Nephron (organoid): ENCODE measurements around the gene SRSF9.
A peak's percentile ranks its signal among the peaks of the same experiment; 100 is the strongest.

Source experiments
- H3K27ac Mint-ChIP-seq, 3 experiments: 2 replicates each; pipeline ENCODE4 v1.8.0; 2020; ENCODE audit warnings: mixed read lengths in 3 of 3, mild to moderate bottlenecking in 2 of 3, moderate library complexity in 1 of 3
- H3K27me3 Mint-ChIP-seq: 2 replicates; pipeline ENCODE4 v1.8.0; 2021; ENCODE audit warnings: low read depth, mild to moderate bottlenecking, moderate library complexity, mixed read lengths
- H3K36me3 Mint-ChIP-seq: 2 replicates; pipeline ENCODE4 v1.8.0; 2020; ENCODE audit warnings: low read depth, mixed read lengths
- H3K4me1 Mint-ChIP-seq: 2 replicates; pipeline ENCODE4 v1.8.0; 2020; ENCODE audit warnings: mixed read lengths
- H3K4me3 Mint-ChIP-seq, 3 experiments: 2 replicates each; pipeline ENCODE4 v1.8.0; 2020; ENCODE audit warnings: mild to moderate bottlenecking in 3 of 3, mixed read lengths in 3 of 3, moderate library complexity in 2 of 3
- H3K9me3 Mint-ChIP-seq: 2 replicates; pipeline ENCODE4 v1.8.0; 2020; ENCODE audit warnings: mixed read lengths
- TF ChIP-seq, protein P1 (sequence below), 3 experiments: fragments of 200-600 bp; sonication (generic); IDR thresholded peaks; one replicate each; pipeline ENCODE4 v1.5.0; 2021; ENCODE audit warnings: antibody characterized with exemption in 3 of 3; ENCODE audit not compliant: unreplicated experiment in 3 of 3

The SRSF9 gene

DNA sequence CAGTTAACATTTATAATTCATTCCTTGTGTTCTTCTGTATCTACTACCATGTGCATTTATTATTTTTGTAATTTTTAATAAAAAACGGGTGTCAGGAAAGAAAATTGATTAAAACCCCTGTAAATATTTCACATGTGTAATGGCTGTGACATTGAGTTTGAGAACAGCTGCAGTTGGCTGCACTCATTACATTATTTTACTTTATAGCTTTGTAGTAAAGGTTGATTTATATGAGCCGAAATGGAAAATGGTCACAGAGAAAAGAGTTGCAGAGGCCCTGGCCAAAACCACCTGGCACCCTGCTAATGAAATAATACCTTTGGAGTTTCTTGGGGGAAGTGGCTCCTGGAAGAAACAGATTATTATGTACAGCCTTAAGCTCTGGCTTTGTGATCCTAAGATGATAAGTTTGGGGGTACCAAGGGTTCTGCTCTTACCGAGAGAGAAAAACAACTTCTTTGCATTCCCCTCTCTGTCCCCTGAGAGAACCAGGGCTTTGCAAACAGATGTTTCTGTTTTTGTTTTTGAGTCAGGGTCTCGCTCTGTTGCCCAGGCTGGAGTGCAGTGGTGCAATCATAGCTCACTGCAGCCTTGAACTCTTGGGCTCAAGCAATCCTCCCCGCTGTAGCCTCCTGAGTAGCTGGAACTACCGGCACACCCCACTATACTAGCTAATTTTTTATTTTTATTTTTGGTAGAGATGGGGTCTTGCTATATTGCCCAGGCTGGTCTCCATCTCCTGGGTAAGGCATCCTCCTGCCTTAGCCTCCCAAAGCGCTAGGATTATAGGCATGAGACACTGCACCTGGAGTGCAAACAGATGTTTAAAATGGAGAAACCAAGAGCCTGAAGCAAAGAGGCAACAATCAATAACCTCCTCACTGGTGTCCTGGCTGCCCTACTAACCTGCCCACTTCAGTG lies 16.7 kb upstream of the SRSF9 start:
- Mint-ChIP-seq H3K4me3 (no peak overlapping the region), H3K9me3 (no peaks in the 10 kb centered on the region), H3K36me3 (peaks cover 33% of the 10 kb centered on the region), H3K27ac (peak overlapping the region in 2 of 3 experiments; percentile 25 to 28), H3K27me3 (no peaks in the 10 kb centered on the region), H3K4me1 (peaks cover 44% of the 10 kb centered on the region)
- TF ChIP-seq, protein P1, sequence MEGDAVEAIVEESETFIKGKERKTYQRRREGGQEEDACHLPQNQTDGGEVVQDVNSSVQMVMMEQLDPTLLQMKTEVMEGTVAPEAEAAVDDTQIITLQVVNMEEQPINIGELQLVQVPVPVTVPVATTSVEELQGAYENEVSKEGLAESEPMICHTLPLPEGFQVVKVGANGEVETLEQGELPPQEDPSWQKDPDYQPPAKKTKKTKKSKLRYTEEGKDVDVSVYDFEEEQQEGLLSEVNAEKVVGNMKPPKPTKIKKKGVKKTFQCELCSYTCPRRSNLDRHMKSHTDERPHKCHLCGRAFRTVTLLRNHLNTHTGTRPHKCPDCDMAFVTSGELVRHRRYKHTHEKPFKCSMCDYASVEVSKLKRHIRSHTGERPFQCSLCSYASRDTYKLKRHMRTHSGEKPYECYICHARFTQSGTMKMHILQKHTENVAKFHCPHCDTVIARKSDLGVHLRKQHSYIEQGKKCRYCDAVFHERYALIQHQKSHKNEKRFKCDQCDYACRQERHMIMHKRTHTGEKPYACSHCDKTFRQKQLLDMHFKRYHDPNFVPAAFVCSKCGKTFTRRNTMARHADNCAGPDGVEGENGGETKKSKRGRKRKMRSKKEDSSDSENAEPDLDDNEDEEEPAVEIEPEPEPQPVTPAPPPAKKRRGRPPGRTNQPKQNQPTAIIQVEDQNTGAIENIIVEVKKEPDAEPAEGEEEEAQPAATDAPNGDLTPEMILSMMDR (IDR thresholded peaks at IDR 0.05; ENCODE audit: unreplicated experiment in 3 of 3): no peak

- Mint-ChIP-seq H3K4me3 (no peak overlapping the region), H3K4me1 (peaks cover 25% of the 10 kb centered on the region), H3K36me3 (peaks cover 15% of the 10 kb centered on the region), H3K27me3 (no peaks in the 10 kb centered on the region), H3K27ac (peak overlapping the region in 2 of 3 experiments; percentile 6 to 8), H3K9me3 (no peaks in the 10 kb centered on the region)
- TF ChIP-seq, protein P1 (IDR thresholded peaks at IDR 0.05; ENCODE audit: unreplicated experiment in 3 of 3): no peak
Measured at GRCh38 chr12:120483621-120484020, 14.1 kb upstream of the SRSF9 start.

GRCh38 chr12:120481022-120481767 lies 11.6 kb upstream of the SRSF9 start:
- TF ChIP-seq, protein P1 (IDR thresholded peaks at IDR 0.05; ENCODE audit: unreplicated experiment in 3 of 3): no peak
- peaks cover 18% of the 10 kb centered on the region for H3K4me1 Mint-ChIP-seq
- H3K9me3 Mint-ChIP-seq: no peaks in the 10 kb centered on the region
- no peak overlapping the region for H3K4me3 Mint-ChIP-seq
- H3K27me3 Mint-ChIP-seq: no peaks in the 10 kb centered on the region
- H3K27ac Mint-ChIP-seq: no peak overlapping the region
- H3K36me3 Mint-ChIP-seq: peaks cover 8% of the 10 kb centered on the region

DNA sequence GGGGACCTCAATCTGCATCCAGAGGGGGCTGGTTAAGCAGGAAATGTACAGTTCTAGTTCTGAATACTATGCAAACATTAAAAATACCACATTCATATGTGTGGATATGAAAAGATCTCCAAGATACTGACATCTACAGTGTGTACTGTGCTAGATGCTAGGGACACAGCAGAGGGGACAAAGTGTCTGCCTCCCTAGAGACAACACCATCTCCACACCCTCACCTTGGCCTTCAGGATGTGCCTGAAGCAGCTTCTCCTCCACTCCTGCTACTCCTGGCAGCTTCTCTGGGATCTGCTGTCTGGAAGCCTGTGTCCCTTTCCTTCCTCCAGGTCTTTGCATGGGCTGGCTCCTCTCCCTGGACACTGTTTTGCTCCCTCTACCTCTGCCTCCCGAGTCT lies 10.7 kb upstream of the SRSF9 start:
- H3K27me3 Mint-ChIP-seq: no peaks in the 10 kb centered on the region
- no peak overlapping the region for H3K4me3 Mint-ChIP-seq
- TF ChIP-seq, protein P1 (IDR thresholded peaks at IDR 0.05; ENCODE audit: unreplicated experiment in 3 of 3): no peak
- peak overlapping the region in 1 of 3 experiments; percentile 14 for H3K27ac Mint-ChIP-seq
- peaks cover 8% of the 10 kb centered on the region for H3K36me3 Mint-ChIP-seq
- H3K4me1 Mint-ChIP-seq: peaks cover 20% of the 10 kb centered on the region
- no peaks in the 10 kb centered on the region for H3K9me3 Mint-ChIP-seq

DNA sequence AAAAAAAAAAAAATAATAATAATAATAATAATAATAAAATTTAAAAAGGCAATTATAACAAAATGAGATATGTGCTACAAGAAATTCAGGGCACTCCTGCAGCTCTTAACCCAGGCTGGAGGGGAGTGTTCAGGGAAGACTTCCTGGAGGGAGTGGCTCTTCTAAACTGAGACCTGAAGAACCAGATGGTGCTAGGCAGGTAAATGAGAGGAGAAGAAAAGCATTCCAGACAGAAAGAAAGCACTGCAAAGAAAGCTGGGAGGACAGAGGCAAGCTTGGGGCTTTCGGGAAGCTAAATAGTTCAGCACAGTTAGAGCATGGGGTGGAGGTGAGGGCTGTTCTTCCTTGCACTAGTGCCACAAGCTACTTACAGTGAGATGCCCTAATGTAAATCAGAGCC lies 9.9 kb upstream of the SRSF9 start:
- no peaks in the 10 kb centered on the region for H3K9me3 Mint-ChIP-seq
- H3K4me1 Mint-ChIP-seq: peaks cover 26% of the 10 kb centered on the region
- H3K4me3 Mint-ChIP-seq: no peak overlapping the region
- H3K27me3 Mint-ChIP-seq: no peaks in the 10 kb centered on the region
- H3K27ac Mint-ChIP-seq: no peak overlapping the region
- TF ChIP-seq, protein P1 (IDR thresholded peaks at IDR 0.05; ENCODE audit: unreplicated experiment in 3 of 3): no peak
- peaks cover 8% of the 10 kb centered on the region for H3K36me3 Mint-ChIP-seq
